CD4-positive, alpha-beta T cell treated with Interleukin-15 for 4 hours (primary cell): Measurements from ENCODE around the gene KDM5C.
"Not testable (repeated sequence)": the region's sequence is repeated elsewhere in the genome, so short reads cannot be mapped to it uniquely, and the experiment has no call there.

Source experiments
- DNase-seq: peaks from one replicate; pipeline ENCODE4 v3.0.0-alpha.2; 2020; ENCODE audit warnings: low spot score

Gene KDM5C

DNA sequence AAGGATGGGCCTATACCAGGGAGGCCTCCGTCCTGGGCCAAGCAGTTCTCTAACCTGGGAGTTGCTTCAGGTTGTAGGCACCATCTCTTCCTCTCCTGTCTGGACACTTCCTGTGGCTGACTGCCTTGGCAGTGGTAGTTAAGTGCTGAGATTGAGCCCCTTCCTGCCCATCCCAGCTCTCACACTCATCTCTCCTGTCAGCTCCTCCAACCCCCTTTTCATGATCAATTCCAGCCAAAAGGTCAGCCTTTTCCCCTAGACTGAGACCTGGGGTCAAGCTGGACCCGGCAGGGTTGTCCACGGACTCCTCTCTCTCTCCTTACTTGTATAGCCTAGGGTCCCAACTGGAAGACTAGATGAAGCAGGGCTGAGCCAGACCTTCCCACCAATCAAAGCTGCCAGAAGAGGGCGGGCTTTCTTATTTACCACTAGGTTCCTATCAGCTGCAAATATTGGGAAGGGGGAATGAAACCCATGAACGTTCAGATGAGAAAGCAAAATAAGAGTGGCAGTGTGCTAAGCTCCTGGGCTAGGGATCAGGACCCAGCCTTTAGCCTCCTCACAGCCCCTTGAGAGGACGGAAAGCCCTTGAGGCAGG, 34.5 kb downstream of the KDM5C start:
- DNase-seq: no peak

DNA sequence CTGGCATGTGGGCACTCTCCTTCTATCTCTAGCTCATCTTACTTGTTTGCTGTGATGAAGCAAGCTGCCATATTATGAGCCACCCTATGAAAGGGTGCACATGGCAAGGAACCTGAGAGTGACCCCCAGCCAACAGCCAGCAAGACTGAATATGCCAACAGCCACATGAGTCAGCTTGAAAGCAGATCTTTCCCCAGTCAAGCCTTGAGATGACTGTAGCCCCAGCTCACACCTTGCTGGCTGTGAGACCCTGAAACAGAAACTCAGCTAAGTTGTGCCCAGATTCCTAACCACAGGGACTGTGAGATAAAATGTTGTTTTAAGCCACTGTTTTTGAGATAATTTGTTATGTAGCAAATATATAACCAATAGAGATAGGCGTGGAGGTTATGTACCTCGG, 36.2 kb downstream of the KDM5C start:
- DNase-seq: no peak

DNA sequence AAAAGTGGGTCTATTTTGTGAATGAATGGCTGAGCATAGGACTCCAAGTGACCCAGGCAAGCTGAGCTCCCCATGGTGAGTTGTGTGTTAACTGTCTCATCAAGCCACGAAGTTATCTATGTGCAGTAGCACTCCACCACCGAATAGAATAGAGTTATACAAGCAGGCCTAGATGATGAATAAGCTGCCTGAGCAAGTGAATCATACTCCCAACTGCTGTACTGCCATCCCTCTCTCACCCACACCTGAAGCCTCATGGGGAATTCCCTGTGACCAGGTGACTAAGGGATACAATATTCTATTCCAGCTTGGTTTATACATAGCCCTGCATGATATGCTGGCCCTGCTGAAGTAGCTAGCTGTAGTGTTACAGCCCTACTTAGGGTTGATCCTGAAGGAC, 38.7 kb downstream of the KDM5C start:
- DNase-seq: peak; percentile 0

DNA sequence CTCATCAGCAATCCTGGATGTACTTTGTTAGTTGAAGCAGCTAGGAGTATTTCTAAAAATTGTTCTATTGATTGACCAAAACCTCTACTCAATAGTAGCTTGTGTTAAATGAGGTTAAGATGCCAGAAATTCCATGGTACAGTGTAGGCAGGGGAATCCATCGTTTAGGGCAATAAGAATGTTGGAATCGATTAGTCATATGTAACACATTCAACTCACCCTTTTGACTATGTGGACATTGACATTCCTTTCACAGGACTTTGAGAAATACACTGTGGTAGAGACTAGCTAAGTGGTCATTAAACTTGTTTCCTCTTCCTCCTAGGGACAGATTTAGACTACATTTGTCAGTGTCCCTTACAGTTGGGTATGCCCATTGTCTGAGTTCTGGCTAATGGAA, 40.2 kb downstream of the KDM5C start:
- no peak for DNase-seq

DNA sequence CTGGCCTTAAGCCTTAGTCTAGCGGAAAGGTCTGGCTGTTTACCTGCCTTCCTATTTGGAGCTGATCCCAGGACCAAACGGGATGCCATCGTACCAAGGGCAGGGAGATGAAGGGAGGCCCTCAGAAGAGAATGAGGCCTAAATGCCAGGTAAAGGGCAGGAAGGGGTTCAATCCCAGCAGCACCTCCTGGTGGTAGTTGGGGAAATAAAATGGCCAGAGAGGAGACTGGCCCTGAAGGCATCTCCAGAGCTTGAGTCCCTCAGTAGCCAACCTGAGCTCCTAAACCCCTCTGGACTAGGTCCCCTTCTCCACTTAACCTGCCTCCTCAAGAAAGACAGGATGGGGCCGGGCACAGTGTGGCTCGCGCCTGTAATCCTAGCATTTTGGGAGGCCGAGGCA, 53.7 kb downstream of the KDM5C start:
- DNase-seq: no peak

DNA sequence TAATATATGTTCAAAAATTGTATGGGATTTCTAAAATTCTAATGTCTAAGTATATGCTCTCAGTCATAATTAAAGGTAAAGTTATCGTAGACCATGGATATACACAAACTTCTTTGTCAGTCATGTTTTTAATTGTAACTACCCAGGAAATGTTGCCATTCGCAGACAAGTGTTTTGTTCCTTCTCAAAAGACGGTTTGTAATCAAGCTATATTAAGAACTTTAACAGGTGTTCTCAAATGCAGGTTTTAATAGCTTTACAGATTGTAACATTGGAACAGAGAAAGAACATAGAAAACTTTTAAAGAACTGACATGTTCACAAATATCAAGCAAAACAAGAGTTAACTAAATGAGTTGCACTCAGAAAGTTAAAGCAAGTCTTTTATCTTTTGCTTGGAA, 58.9 kb downstream of the KDM5C start:
- no peak for DNase-seq

DNA sequence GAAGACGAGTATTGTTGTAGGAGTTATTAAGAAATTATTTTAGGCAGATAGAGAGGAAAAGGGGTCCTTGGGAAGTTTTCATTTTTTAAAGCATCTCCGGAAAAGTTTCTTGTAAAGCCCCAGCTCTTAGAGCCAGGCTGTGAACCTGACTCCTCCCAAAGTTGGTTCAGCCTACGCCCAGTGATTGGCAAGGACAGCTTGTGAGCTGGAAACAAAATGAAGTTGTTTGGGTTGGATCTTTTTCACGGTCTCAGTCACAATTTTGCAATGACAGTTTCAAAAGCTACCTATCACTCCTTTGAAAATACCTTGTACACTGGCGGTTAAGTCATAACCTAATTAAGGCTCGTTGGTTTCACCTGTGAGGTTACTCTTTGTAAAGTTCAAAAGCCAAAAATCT, 60.4 kb downstream of the KDM5C start:
- DNase-seq: not testable (repeated sequence)

DNA sequence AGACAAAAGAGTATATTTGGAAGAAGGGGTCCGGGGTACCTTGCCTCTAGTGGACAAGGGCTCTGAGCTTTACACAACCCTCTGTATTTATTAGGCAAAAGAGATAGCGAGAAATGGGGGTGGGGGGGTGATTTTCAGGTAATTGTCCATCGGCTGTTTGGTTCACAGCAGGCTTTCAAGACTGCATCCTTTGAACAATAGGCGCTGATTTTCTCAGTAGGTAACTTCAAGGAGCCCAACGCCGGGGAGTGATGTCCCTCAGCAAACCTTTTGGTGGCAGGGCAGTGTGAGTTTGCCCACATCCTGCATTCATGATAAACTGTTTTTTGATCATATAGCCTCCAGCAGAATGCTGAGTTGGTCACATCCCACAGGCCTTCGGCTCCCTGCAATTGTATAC, 61.6 kb downstream of the KDM5C start:
- DNase-seq: no peak

DNA sequence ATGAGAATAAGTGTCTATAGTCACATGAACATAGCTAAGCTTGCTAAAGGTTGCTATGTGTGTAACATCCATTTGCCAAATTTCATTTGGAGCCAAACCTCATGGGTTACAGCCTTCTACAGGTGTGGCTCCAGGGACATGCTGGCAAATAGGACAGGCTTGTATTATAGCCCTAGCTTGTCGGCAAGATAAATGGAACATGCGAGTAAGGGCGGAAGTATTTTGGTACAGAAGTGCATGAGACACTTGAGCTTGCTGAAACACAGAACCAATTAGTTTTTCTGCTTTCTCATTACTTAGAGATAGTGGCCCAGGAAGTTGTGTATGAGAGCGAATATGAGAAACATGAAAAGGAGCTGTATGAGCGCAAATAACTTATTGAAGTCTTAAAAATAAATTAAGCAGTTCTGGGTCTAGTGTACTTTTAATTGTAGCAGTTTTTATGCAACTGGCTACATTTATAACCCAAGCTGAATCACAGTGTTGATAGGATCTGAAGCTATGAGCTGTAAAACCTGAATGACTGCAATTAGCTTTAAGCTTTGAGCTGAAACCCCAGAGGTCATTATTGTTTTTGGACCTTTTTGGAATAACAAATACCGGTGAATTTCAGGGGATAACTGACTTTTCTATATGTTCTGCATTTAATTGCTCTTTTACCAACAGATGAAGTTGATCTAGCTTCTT, 64.6 kb downstream of the KDM5C start:
- no peak for DNase-seq

DNA sequence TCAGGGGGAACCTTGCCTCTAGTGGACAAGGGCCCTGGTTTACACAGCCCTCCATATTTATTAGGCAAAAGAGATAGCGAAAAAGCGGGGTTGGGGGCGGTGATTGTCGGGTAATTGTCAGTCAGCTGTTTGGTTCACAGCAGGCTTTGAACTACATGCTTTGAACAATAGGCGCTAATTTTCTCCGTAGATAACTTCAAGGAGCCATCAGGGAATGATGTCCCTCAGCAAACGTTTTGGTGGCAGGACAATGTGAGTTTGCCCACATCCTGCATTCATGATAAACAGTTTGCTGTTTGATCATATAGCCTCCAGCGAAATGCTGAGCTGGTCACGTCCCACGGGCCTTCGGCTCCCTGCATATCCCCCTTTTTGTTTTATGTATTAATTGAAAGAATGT, 65.8 kb downstream of the KDM5C start:
- DNase-seq: no peak

DNA sequence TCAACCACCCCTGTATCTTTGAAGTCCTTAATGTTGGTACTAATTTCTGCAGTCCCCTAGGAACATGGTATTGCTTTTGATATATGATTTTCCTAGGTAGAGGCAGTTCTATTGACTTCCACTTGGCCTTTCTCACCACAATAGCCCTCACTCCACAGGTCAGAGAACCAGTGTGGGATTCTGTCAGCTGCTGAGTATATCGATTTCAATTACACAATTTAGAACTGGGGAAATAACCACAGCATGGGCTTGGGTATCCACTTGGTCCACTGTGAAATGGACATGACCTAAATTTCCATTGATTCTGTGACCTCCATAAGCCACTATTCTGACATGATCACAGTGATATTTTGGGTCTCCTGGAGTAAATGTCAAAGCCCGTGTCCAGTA, 68.8 kb downstream of the KDM5C start:
- no peak for DNase-seq

DNA sequence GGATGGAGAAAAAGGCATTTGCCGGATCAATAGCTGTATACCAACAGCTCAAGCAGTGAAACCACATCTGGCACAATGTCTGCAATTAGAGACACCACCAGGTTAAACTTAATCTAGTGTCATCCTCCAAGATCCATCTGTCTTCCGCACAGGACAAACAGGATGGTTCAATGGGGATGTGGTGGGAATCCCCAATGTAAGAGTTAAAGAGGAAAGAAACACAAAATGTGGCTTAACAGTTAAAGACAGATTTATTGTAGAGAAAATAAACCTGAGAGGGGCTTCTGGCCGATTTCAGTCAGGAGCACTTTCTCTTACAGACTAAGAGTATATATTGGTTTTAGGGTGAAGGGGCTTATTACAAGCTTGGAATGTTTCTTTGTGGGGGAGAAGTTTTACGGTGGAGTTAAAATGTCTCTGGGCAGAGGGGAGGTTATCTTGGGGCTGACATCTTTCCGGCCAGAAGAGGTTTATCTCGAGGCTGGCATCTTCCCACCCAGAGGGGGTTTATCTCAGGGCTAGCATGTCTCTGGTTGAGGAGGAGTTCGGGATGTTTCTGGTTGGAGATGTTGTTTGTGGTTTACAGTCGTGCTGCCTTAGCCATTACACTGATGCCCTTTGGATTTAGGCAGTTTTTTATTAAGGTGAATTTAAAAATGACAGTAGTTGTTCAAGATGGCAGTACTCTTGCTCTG, 69.3 kb downstream of the KDM5C start:
- no peak for DNase-seq

DNA sequence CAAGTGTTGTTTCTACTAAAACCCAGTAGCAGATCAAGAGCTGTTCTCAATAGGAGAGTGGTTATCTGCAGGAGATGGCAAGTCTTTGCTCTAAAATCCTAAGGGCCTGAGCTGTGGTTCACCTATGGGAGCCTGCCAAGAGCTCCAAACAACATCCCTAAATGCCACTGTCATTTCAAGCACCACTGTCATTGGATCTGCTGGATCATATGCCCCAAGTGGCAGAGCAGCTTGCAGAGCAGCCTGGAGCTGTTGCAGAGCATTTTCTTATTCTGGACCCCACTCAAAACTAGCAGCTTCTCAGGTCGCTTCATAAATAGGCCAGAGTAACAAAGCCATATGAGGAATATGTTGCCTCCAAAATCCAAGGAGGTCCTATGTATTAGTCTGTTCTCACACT, 71.4 kb downstream of the KDM5C start:
- no peak for DNase-seq
